Ishikawa (cell line): ENCODE measurements around the gene CHD9.

Source experiments
- CEBPB ChIP-seq: IDR thresholded peaks from 2 replicates; pipeline ENCODE4 v1.6.1; 2012
- CREB1 ChIP-seq: IDR thresholded peaks from 2 replicates; pipeline ENCODE4 v1.6.1; 2012; ENCODE audit warnings: low read depth
- EGR1 ChIP-seq: IDR thresholded peaks from 2 replicates; pipeline ENCODE4 v1.6.1; 2012
- EP300 ChIP-seq: IDR thresholded peaks from 2 replicates; pipeline ENCODE4 v1.6.1; 2012; ENCODE audit warnings: borderline replicate concordance
- FOXM1 ChIP-seq: IDR thresholded peaks from 2 replicates; pipeline ENCODE4 v1.6.1; 2012; ENCODE audit warnings: low read depth, borderline replicate concordance
- NFIC ChIP-seq: IDR thresholded peaks from 2 replicates; pipeline ENCODE4 v1.6.1; 2012
- RAD21 ChIP-seq: IDR thresholded peaks from 2 replicates; pipeline ENCODE4 v1.6.1; 2012; ENCODE audit warnings: low read depth
- TAF1 ChIP-seq: IDR thresholded peaks from 2 replicates; pipeline ENCODE4 v1.6.1; 2012; ENCODE audit warnings: low read depth, mild to moderate bottlenecking
- TCF12 ChIP-seq: IDR thresholded peaks from 2 replicates; pipeline ENCODE4 v1.6.1; 2012; ENCODE audit warnings: low read depth
- TEAD4 ChIP-seq: IDR thresholded peaks from 2 replicates; pipeline ENCODE4 v1.6.1; 2012
- YY1 ChIP-seq: IDR thresholded peaks from 2 replicates; pipeline ENCODE4 v1.6.1; 2012; ENCODE audit warnings: low read depth
- ZBTB7A ChIP-seq: IDR thresholded peaks from 2 replicates; pipeline ENCODE4 v1.6.1; 2012; ENCODE audit warnings: low read depth
- TF ChIP-seq, protein P1 (sequence below): IDR thresholded peaks from 2 replicates; pipeline ENCODE4 v1.6.1; 2012
- TF ChIP-seq, protein P2 (sequence below): IDR thresholded peaks from 2 replicates; pipeline ENCODE4 v1.6.1; 2012
- TF ChIP-seq, protein P3 (sequence below): IDR thresholded peaks from 2 replicates; pipeline ENCODE4 v1.6.1; 2012; ENCODE audit warnings: low read depth, mild to moderate bottlenecking

CHD9 gene

DNA sequence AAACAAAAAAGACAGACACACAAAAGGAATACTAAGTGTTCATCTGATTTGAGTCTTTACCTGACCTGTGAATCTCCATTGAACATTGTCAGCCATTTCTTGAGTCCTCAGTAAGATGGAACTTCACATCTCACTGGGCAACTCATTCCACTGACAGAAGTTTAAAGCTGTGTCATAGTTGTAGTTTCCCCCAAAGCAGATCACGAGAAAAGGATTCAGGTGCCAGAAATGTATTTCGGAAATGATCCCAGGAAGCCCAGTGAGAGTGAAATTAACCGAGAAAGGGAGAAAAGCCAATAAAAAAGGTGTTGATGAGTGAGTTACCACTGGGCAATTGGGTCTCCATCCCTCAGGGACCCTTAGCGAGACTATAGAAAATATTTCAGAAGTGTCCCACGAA lies 6.5 kb downstream of the CHD9 start:
- TF ChIP-seq EP300 (no peak), ZBTB7A (no peak), NFIC (no peak), TAF1 (no peak), TEAD4 (no peak), RAD21 (no peak), CREB1 (no peak), TCF12 (no peak), CEBPB (no peak), YY1 (no peak)
- TF ChIP-seq, protein P1, sequence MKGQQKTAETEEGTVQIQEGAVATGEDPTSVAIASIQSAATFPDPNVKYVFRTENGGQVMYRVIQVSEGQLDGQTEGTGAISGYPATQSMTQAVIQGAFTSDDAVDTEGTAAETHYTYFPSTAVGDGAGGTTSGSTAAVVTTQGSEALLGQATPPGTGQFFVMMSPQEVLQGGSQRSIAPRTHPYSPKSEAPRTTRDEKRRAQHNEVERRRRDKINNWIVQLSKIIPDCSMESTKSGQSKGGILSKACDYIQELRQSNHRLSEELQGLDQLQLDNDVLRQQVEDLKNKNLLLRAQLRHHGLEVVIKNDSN = no peak
- TF ChIP-seq, protein P2, sequence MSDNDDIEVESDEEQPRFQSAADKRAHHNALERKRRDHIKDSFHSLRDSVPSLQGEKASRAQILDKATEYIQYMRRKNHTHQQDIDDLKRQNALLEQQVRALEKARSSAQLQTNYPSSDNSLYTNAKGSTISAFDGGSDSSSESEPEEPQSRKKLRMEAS = no peak

DNA sequence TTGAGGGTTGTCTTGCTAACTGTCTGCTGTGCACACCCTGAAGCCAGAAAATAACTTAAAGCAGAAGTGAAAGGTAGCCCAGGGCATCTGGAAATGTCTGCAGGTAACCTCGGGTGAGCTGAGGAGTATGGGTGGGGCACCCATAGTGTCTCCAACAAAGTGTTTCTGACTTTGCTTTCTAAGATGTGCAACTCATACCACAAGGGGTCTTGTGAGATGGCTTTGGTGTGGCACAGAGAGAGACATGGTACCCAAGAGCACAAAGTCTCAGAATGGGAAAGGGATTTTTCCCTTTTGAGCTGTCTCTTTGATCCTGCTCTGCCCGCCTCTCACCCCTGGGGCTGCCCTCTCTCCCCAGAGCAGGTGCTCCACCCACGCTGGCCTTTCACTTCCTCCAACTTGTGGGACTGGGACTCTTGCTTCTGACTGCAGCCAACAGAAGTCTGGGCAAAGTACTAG lies 6.9 kb downstream of the CHD9 start:
- TF ChIP-seq RAD21 (no peak), EGR1 (peak; percentile 56; the same call in 1 of the 2 replicates)

DNA sequence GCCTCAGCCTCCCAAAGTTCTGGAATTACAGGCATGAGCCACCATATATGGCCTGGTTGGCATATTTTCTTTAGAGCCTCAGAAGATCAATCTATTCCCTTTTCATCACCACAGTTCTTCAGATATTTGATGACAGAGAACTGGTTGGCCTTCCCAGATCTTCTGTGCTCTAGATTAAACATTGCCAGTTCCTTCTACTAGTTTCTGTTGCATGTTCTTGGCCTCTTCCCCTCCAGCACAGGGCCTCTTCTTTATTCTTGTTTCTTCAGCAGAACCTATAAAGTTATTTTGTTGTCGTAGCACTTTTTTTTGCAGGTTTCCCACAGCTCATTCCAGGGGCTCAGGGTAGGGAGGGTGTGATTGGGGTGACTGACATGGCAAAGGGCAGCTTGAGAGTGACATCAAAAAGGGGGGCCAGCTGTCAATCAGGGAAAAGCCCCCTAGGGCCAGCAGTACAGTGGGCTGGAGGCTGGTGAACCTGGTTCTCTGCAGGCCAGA lies 9.3 kb downstream of the CHD9 start:
- no peak for TF ChIP-seq FOXM1

DNA sequence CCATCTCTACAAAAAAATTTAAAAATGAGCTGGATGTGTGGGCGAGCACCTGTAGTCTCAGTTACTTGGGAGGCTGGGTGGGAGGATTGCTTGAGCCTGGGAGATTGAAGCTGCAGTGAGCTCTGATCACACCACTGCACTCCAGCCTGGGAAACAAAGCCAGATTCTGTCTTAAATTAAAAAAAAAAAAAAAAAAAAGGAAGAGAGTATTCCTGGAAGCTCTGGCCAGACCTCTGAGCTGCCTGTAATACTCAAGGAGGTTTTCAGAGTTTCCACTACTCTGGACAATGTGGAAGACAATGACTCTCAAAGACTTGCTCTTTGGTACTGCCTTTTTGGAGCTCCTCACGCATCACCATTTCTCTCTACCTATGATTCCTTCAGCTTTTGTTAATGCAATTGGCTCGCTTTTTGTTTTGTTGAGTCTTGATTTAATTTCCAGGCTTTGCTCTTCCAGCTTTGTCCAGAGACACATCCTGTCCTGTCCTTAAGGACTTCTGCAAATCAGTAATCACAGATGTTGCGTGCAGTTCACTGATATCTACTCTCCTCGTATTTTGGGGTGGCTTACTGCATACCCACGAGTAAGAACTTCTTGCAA lies 10.8 kb downstream of the CHD9 start:
- TF ChIP-seq, protein P2 = no peak
- TF ChIP-seq, protein P3, sequence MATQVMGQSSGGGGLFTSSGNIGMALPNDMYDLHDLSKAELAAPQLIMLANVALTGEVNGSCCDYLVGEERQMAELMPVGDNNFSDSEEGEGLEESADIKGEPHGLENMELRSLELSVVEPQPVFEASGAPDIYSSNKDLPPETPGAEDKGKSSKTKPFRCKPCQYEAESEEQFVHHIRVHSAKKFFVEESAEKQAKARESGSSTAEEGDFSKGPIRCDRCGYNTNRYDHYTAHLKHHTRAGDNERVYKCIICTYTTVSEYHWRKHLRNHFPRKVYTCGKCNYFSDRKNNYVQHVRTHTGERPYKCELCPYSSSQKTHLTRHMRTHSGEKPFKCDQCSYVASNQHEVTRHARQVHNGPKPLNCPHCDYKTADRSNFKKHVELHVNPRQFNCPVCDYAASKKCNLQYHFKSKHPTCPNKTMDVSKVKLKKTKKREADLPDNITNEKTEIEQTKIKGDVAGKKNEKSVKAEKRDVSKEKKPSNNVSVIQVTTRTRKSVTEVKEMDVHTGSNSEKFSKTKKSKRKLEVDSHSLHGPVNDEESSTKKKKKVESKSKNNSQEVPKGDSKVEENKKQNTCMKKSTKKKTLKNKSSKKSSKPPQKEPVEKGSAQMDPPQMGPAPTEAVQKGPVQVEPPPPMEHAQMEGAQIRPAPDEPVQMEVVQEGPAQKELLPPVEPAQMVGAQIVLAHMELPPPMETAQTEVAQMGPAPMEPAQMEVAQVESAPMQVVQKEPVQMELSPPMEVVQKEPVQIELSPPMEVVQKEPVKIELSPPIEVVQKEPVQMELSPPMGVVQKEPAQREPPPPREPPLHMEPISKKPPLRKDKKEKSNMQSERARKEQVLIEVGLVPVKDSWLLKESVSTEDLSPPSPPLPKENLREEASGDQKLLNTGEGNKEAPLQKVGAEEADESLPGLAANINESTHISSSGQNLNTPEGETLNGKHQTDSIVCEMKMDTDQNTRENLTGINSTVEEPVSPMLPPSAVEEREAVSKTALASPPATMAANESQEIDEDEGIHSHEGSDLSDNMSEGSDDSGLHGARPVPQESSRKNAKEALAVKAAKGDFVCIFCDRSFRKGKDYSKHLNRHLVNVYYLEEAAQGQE = no peak
- TF ChIP-seq CREB1 = no peak
- TF ChIP-seq TCF12 = no peak
- no peak for TF ChIP-seq TAF1
- TF ChIP-seq FOXM1 = no peak
- TF ChIP-seq RAD21 = no peak
- TF ChIP-seq, protein P1 = no peak
- TF ChIP-seq EP300 = no peak
- TF ChIP-seq CEBPB = no peak
- TF ChIP-seq ZBTB7A = no peak
- TF ChIP-seq EGR1 = no peak
- TF ChIP-seq NFIC = no peak

DNA sequence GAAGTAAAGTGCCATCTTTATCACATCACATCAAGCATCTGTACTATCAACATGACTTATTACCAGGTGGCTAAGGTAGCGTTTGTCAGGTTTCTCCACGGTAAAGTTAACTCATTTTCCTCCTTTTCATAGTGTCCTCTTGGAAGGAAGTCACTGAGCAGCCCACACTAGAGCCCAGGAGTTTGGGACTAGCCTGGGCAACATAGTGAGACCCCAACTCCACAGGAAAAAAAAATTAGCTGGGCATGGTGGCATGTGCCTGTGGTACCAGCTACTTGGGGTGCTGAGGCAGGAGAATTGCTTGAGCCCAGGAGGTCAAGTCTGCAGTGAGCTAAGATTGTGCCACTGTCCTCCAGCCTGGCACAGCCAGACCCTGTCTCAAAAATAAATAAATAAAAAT lies 12.9 kb downstream of the CHD9 start:
- TF ChIP-seq NFIC (no peak), ZBTB7A (no peak), TAF1 (no peak), FOXM1 (no peak), TCF12 (no peak), CREB1 (no peak), RAD21 (no peak), TEAD4 (no peak), EGR1 (no peak), CEBPB (no peak), YY1 (no peak), EP300 (no peak)
- TF ChIP-seq, protein P3 = no peak
- TF ChIP-seq, protein P1 = no peak
- TF ChIP-seq, protein P2 = no peak

DNA sequence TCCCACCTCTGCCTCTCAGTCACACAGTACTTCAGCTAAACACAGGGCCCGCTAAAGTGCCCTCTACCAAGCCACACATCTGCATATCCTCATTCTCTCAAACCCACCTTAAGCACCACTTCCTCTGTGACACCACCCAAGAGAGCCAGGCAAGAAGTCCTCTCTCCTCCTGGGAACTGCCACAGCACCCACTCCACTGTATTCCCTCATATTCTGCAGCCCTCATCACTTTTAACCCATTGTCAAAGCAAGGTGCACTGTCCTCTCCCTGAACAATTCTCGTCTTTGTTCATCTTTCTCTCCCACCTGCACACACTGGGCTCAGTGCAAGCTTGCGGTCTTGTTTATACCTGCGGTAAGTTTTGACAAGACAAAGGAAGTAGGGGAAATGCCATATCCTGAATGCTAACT lies 13.6 kb downstream of the CHD9 start:
- TF ChIP-seq TAF1 = no peak
- TF ChIP-seq, protein P1 = no peak
- TF ChIP-seq YY1 = no peak
- no peak for TF ChIP-seq RAD21
- TF ChIP-seq TCF12 = no peak
- TF ChIP-seq, protein P2 = no peak
- TF ChIP-seq ZBTB7A = no peak
- no peak for TF ChIP-seq FOXM1
- TF ChIP-seq TEAD4 = no peak
- no peak for TF ChIP-seq EP300
- no peak for TF ChIP-seq EGR1
- no peak for TF ChIP-seq CREB1
- TF ChIP-seq NFIC = no peak
